OCI-LY3 (cell line): ENCODE measurements around the gene UBA5.

Experiments
- EZH2phosphoT487 ChIP-seq: fragments of 200-600 bp; shearing (Covaris generic); IDR thresholded peaks from 2 replicates; pipeline ENCODE4 v1.6.1; 2018; ENCODE audit warnings: antibody characterized with exemption, mixed run types, low read depth
- TF ChIP-seq, protein P1 (sequence below): fragments of 200-600, 300-600 bp; sonication (generic); IDR thresholded peaks from 2 replicates; pipeline ENCODE4 v1.5.1; 2014; ENCODE audit warnings: antibody characterized with exemption, low read length, low read depth

DNA sequence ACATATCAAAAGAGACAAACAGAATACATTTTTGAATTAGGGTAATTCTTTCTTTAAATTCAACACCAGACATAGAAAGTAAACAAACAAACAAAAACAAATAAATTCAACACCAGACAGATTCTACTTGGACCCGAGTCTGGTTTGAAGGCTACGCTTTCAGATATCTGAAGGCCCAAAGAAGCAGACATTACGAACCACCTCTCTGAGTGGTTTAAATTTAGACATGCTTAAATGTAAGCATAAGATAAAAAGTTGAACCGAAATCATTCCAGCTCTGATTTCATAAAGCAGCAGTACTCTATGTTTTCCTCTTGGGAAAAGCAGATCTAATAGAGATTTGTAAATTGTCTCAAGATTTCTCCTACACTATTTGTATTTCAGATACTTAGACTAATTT lies 29.9 kb downstream of the UBA5 start:
- TF ChIP-seq, protein P1, sequence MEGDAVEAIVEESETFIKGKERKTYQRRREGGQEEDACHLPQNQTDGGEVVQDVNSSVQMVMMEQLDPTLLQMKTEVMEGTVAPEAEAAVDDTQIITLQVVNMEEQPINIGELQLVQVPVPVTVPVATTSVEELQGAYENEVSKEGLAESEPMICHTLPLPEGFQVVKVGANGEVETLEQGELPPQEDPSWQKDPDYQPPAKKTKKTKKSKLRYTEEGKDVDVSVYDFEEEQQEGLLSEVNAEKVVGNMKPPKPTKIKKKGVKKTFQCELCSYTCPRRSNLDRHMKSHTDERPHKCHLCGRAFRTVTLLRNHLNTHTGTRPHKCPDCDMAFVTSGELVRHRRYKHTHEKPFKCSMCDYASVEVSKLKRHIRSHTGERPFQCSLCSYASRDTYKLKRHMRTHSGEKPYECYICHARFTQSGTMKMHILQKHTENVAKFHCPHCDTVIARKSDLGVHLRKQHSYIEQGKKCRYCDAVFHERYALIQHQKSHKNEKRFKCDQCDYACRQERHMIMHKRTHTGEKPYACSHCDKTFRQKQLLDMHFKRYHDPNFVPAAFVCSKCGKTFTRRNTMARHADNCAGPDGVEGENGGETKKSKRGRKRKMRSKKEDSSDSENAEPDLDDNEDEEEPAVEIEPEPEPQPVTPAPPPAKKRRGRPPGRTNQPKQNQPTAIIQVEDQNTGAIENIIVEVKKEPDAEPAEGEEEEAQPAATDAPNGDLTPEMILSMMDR, result no peak
- no peak for TF ChIP-seq EZH2phosphoT487
